ENCODE data around the gene NPY.

DNA sequence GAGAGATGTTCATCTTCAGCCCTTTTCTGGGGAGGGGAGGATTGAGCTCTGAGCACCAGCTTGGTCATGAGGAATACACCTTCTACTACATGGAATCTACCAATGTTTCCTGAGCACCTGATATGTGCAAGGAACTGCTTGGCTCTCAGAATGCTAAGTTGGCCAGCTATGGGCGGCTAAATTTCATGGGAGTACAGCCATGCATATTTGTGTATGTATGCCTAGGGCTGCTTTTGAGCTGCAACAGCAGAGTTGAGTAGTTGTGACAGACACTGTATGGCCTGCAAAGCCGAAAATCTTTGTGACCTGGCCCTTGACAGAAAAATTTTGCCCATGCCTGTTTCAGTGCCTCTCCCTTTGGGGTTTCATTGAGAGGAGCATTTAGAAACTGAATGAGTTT is 44.9 kb downstream of the NPY start:
- TF ChIP-seq, protein P1, sequence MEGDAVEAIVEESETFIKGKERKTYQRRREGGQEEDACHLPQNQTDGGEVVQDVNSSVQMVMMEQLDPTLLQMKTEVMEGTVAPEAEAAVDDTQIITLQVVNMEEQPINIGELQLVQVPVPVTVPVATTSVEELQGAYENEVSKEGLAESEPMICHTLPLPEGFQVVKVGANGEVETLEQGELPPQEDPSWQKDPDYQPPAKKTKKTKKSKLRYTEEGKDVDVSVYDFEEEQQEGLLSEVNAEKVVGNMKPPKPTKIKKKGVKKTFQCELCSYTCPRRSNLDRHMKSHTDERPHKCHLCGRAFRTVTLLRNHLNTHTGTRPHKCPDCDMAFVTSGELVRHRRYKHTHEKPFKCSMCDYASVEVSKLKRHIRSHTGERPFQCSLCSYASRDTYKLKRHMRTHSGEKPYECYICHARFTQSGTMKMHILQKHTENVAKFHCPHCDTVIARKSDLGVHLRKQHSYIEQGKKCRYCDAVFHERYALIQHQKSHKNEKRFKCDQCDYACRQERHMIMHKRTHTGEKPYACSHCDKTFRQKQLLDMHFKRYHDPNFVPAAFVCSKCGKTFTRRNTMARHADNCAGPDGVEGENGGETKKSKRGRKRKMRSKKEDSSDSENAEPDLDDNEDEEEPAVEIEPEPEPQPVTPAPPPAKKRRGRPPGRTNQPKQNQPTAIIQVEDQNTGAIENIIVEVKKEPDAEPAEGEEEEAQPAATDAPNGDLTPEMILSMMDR (IDR thresholded peaks at IDR 0.05; ENCODE audit: insufficient read depth, low read depth, low read length) = no peak
- no peak for TF ChIP-seq EZH2 (IDR thresholded peaks at IDR 0.05; ENCODE audit: insufficient read depth, low read length)

Measured in astrocyte (in vitro differentiated cells and primary cell).